Measurements from ENCODE around the gene CSMD2. TPM values are rescaled to one million over a fixed set of nuclear protein-coding genes. Genes with fewer than 3 reads are reported as not detected.

The CSMD2 gene
- total and polyA plus RNA-seq, 12 donors = 0.35 to 5.1 (median 1.5) TPM

- intact Hi-C loops (cut with DNase I) = loop anchor here in 1 of 2 donors (5.0 kb wide), 2 partner anchors 527 to 962 kb away; no protein-coding TSS in a partner anchor
- Histone ChIP-seq H3K36me3 (replicated peaks in 1 of 2) (no peaks in the 10 kb centered on the region), H3K9me3 (replicated peaks in 1 of 3) (no peaks in the 10 kb centered on the region), H3K27ac (no peak overlapping the region), H3K27me3 (no peaks in the 10 kb centered on the region), H3K4me3 (no peak overlapping the region), H3K4me1 (replicated peaks in 1 of 2) (no peaks in the 10 kb centered on the region)
- WGBS, 4 donors = 24 to 29% (median 27%) methylated on average over 9 of the region's 9 CpGs
- DNase-seq = peak in 6 of 7 donors; percentile 24 to 67 (median 55)
- TF ChIP-seq POLR2A (IDR thresholded peaks at IDR 0.05) (no peak), CTCF (IDR thresholded peaks at IDR 0.05) (peak; percentile 34 to 67 (median 54))
Observed at GRCh38 chr1:33634806-33635205, 530.2 kb downstream of the CSMD2 start.

- Histone ChIP-seq H3K27ac (no peak overlapping the region), H3K4me3 (no peak overlapping the region), H3K4me1 (replicated peaks in 1 of 2) (no peaks in the 10 kb centered on the region), H3K9me3 (replicated peaks in 1 of 3) (no peaks in the 10 kb centered on the region), H3K27me3 (no peaks in the 10 kb centered on the region), H3K36me3 (replicated peaks in 1 of 2) (no peaks in the 10 kb centered on the region)
- 92 to 97% (median 95%) methylated on average over 4 to 5 of the region's 5 CpGs for WGBS, 4 donors
- DNase-seq = no peak
- intact Hi-C loops (cut with DNase I) = loop anchor here in 1 of 2 donors (5.0 kb wide), 2 partner anchors 528 to 963 kb away; no protein-coding TSS in a partner anchor
- TF ChIP-seq CTCF (IDR thresholded peaks at IDR 0.05) (no peak), POLR2A (IDR thresholded peaks at IDR 0.05) (no peak)
Observed at GRCh38 chr1:33634143-33634542, 530.9 kb downstream of the CSMD2 start.

- no peaks in the 10 kb centered on the region for H3K4me1 ChIP-seq (replicated peaks in 1 of 2)
- intact Hi-C loops (cut with DNase I) = loop anchor here in 1 of 2 donors (5.0 kb wide), 2 partner anchors 529 to 964 kb away; no protein-coding TSS in a partner anchor
- H3K4me3 ChIP-seq = no peak overlapping the region
- no peaks in the 10 kb centered on the region for H3K36me3 ChIP-seq (replicated peaks in 1 of 2)
- H3K9me3 ChIP-seq (replicated peaks in 1 of 3) = no peaks in the 10 kb centered on the region
- H3K27me3 ChIP-seq = no peaks in the 10 kb centered on the region
- H3K27ac ChIP-seq = no peak overlapping the region
- 13 to 35% (median 23%) methylated on average over 7 to 29 of the region's 29 CpGs for WGBS, 4 donors
- TF ChIP-seq POLR2A (IDR thresholded peaks at IDR 0.05) (no peak), CTCF (IDR thresholded peaks at IDR 0.05) (peak; percentile 83 to 96 (median 86))
- peak; percentile 88 to 96 (median 94) for DNase-seq
Observed at GRCh38 chr1:33633019-33633801, 531.8 kb downstream of the CSMD2 start.

- Histone ChIP-seq H3K4me1 (replicated peaks in 1 of 2) (no peaks in the 10 kb centered on the region), H3K36me3 (replicated peaks in 1 of 2) (no peaks in the 10 kb centered on the region), H3K9me3 (replicated peaks in 1 of 3) (no peaks in the 10 kb centered on the region), H3K4me3 (no peak overlapping the region), H3K27ac (no peak overlapping the region), H3K27me3 (no peaks in the 10 kb centered on the region)
- 47 to 86% (median 68%) methylated on average over 1 of the region's 1 CpG for WGBS, 4 donors
- TF ChIP-seq POLR2A (IDR thresholded peaks at IDR 0.05) (no peak), CTCF (IDR thresholded peaks at IDR 0.05) (no peak)
- DNase-seq = no peak
- intact Hi-C loops (cut with DNase I) = loop anchor here in 1 of 2 donors (5.0 kb wide), 2 partner anchors 532 to 967 kb away; no protein-coding TSS in a partner anchor
Observed at GRCh38 chr1:33630686-33631085, 534.3 kb downstream of the CSMD2 start.
